ENCODE data around the gene DAB2IP.
A peak's percentile ranks its signal among the peaks of the same experiment; 100 is the strongest.

The DAB2IP gene

GRCh38 chr9:121635300-121635876 lies 16.0 kb upstream of the DAB2IP start:
- H3K36me3 ChIP-seq (ENCODE audit: low read depth), result no peaks in the 10 kb centered on the region
- H3K9me3 ChIP-seq (ENCODE audit: severe bottlenecking), result no peaks in the 10 kb centered on the region
- no peak for DNase-seq (ENCODE audit: low spot score)
- TF ChIP-seq CTCF (IDR thresholded peaks at IDR 0.05; ENCODE audit: poor library complexity, severe bottlenecking), result no peak
- no peak overlapping the region for H3K4me3 ChIP-seq (ENCODE audit: severe bottlenecking)
- peaks cover 3% of the 10 kb centered on the region for H3K4me1 ChIP-seq (ENCODE audit: insufficient read depth, poor library complexity, severe bottlenecking)
- no peak for ATAC-seq (ENCODE audit: low read depth)
- no peaks in the 10 kb centered on the region for H3K27me3 ChIP-seq (ENCODE audit: insufficient read depth, poor library complexity, severe bottlenecking)
- no peak overlapping the region for H3K27ac ChIP-seq (ENCODE audit: poor library complexity, severe bottlenecking)

- Histone ChIP-seq H3K9me3 (ENCODE audit: severe bottlenecking) (no peaks in the 10 kb centered on the region), H3K36me3 (ENCODE audit: low read depth) (no peaks in the 10 kb centered on the region), H3K27me3 (ENCODE audit: insufficient read depth, poor library complexity, severe bottlenecking) (no peaks in the 10 kb centered on the region), H3K4me3 (ENCODE audit: severe bottlenecking) (no peak overlapping the region), H3K4me1 (ENCODE audit: insufficient read depth, poor library complexity, severe bottlenecking) (peaks cover 3% of the 10 kb centered on the region), H3K27ac (ENCODE audit: poor library complexity, severe bottlenecking) (no peak overlapping the region)
- ATAC-seq (ENCODE audit: low read depth), result peak; percentile 27
- no peak for TF ChIP-seq CTCF (IDR thresholded peaks at IDR 0.05; ENCODE audit: poor library complexity, severe bottlenecking)
- DNase-seq (ENCODE audit: low spot score), result no peak
These were observed 15.0 kb upstream of the DAB2IP start for GRCh38 chr9:121636341-121636865.

GRCh38 chr9:121636978-121637712 lies 14.3 kb upstream of the DAB2IP start:
- H3K27me3 ChIP-seq (ENCODE audit: insufficient read depth, poor library complexity, severe bottlenecking), result no peaks in the 10 kb centered on the region
- H3K27ac ChIP-seq (ENCODE audit: poor library complexity, severe bottlenecking), result no peak overlapping the region
- no peak for TF ChIP-seq CTCF (IDR thresholded peaks at IDR 0.05; ENCODE audit: poor library complexity, severe bottlenecking)
- H3K4me1 ChIP-seq (ENCODE audit: insufficient read depth, poor library complexity, severe bottlenecking), result peaks cover 3% of the 10 kb centered on the region
- H3K4me3 ChIP-seq (ENCODE audit: severe bottlenecking), result no peak overlapping the region
- no peaks in the 10 kb centered on the region for H3K9me3 ChIP-seq (ENCODE audit: severe bottlenecking)
- no peak for DNase-seq (ENCODE audit: low spot score)
- no peaks in the 10 kb centered on the region for H3K36me3 ChIP-seq (ENCODE audit: low read depth)
- no peak for ATAC-seq (ENCODE audit: low read depth)

- peak; percentile 71 for ATAC-seq (ENCODE audit: low read depth)
These were observed 13.7 kb upstream of the DAB2IP start for GRCh38 chr9:121637713-121638220.

More at GRCh38 chr9:121637713-121638220, 13.7 kb upstream of the DAB2IP start:
- H3K4me3 ChIP-seq (ENCODE audit: severe bottlenecking), result no peak overlapping the region
- peaks cover 3% of the 10 kb centered on the region for H3K4me1 ChIP-seq (ENCODE audit: insufficient read depth, poor library complexity, severe bottlenecking)
- DNase-seq (ENCODE audit: low spot score), result no peak
- H3K27me3 ChIP-seq (ENCODE audit: insufficient read depth, poor library complexity, severe bottlenecking), result no peaks in the 10 kb centered on the region
- H3K9me3 ChIP-seq (ENCODE audit: severe bottlenecking), result no peaks in the 10 kb centered on the region
- TF ChIP-seq CTCF (IDR thresholded peaks at IDR 0.05; ENCODE audit: poor library complexity, severe bottlenecking), result no peak
- no peaks in the 10 kb centered on the region for H3K36me3 ChIP-seq (ENCODE audit: low read depth)
- H3K27ac ChIP-seq (ENCODE audit: poor library complexity, severe bottlenecking), result no peak overlapping the region
